ENCODE data around the gene FGD2. TPM values are rescaled to one million over a fixed set of nuclear protein-coding genes. Genes with fewer than 3 reads are reported as not detected.
"Not testable (repeated sequence)": the region's sequence is repeated elsewhere in the genome, so short reads cannot be mapped to it uniquely, and the experiment has no call there.

The FGD2 gene
- total RNA-seq, 2 experiments from 2014 or later, result 1.2 TPM

DNA sequence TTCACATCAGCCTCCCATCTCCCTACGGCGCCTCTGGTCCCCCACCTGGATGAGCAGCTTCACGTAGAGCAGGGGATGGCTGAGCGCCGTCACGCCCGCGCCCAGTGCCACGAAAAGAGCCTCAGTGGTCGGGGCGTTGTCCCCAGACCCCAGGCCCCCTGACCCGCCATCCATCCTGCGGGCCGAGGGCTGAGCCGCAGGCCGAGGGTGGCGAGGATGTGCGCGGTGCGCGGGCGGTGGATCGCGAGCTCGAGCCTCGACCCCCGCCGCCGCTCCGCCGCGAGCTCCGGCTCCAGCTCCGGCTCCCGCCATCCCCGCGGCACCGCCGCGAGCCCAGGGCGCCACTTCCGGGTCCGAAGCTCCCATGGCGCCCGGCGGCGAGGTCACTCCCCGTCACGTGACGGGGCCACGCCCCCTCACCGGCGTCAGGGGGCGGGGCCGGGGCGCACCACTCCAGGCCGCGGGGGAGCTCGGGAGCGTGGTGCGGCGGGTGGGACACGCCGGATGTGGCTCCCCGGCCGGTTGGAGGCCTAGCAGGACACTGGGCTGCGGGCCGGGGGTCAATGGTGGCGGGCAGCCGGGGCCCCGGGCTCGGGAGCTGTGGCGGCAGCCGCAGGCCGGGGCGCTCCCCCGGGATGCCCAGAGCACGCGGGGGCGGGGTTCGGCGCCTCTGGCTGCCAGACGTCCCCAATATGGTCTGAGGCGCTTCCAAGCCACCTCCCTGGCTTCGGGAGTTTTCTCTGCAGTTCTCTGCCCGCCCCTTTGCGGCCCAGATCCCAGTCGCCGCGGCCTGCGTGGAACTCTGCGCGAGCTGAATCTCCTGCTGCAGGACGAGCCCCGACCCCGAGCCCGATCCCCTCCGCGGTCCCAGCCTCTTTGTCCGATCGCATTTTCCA lies 19.4 kb upstream of the FGD2 start, which contains the start of gene MTCH1:
Gene MTCH1 (minus strand): TSS at position 389 of the 896 bp plus-strand sequence. CDS start 23 bp downstream, at position 366.
- Mint-ChIP-seq H3K27me3 (no peaks in the 10 kb centered on the region), H3K9me3 (no peaks in the 10 kb centered on the region), H3K36me3 (ENCODE audit: low read depth) (peaks cover 14% of the 10 kb centered on the region), H3K4me3 (peak within 1 kb of the TSS; percentile 99), H3K27ac (no peak within 1 kb of the TSS), H3K4me1 (ENCODE audit: low read depth) (peaks cover 23% of the 10 kb centered on the region)
- Histone ChIP-seq H3K4me1 (ENCODE audit: insufficient read depth, low read length) (peaks cover 49% of the 10 kb centered on the region), H3K4me3 (ENCODE audit: low read length) (peak within 1 kb of the TSS; percentile 90), H3K27ac (ENCODE audit: low read depth in 1 of 2, low read length in 2 of 2) (peak within 1 kb of the TSS; percentile 61 to 81), H3K9me3 (ENCODE audit: control insufficient read depth in 1 of 2, insufficient read depth in 1 of 2, low read length in 2 of 2) (no peaks in the 10 kb centered on the region), H3K36me3 (ENCODE audit: insufficient read depth, low read length) (peaks cover 4% of the 10 kb centered on the region), H3K27me3 (ENCODE audit: control insufficient read depth in 1 of 2, insufficient read depth in 2 of 2, low read length in 2 of 2) (no peaks in the 10 kb centered on the region)
- TF ChIP-seq, protein P1, sequence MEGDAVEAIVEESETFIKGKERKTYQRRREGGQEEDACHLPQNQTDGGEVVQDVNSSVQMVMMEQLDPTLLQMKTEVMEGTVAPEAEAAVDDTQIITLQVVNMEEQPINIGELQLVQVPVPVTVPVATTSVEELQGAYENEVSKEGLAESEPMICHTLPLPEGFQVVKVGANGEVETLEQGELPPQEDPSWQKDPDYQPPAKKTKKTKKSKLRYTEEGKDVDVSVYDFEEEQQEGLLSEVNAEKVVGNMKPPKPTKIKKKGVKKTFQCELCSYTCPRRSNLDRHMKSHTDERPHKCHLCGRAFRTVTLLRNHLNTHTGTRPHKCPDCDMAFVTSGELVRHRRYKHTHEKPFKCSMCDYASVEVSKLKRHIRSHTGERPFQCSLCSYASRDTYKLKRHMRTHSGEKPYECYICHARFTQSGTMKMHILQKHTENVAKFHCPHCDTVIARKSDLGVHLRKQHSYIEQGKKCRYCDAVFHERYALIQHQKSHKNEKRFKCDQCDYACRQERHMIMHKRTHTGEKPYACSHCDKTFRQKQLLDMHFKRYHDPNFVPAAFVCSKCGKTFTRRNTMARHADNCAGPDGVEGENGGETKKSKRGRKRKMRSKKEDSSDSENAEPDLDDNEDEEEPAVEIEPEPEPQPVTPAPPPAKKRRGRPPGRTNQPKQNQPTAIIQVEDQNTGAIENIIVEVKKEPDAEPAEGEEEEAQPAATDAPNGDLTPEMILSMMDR (IDR thresholded peaks at IDR 0.05), result no peak
- POLR2A ChIA-PET, result interaction anchor here (0.5 to 3.2 kb wide), 26 partner anchors 21 to 833 kb away, joined by 3 to 35 read pairs (median 6); partner anchors contain the start of genes C6orf89, PI16, PIM1 and PPIL1
- DNase-seq, result peak; percentile 73 to 96 (median 86)
- ATAC-seq (ENCODE audit: poor library complexity), result peak; percentile 85
- intact Hi-C loops (cut with DNase I, micrococcal nuclease), result loop anchor here (1.0 to 5.0 kb wide), 5 partner anchors 21 to 1064 kb away; partner anchors contain the start of genes C6orf89 (in 1 of the 2), PIM1 (in 1 of the 2) and SRPK1 (in 1 of the 2)
- CTCF ChIA-PET, result interaction anchor here (0.9 to 2.0 kb wide), 5 partner anchors 32 to 227 kb away, joined by 3 to 9 read pairs (median 3); partner anchors contain the start of genes C6orf89 and PPIL1

DNA sequence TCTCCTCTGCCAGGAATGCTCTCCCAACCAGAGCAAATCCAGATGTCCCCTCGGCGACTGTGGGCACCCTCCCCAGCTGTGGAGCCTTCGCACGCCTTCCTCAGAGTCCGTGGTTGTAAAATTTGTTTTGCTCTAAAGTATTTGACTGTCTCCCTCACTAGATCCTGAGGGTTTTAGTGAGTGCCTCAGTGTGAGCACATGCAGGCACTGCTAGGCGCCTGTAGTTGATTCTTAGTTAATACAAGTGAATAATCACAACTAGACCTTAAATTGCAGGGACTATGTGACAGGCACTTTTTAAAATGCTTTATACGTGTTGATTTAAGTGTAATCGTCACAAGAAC lies 18.8 kb upstream of the FGD2 start:
- H3K4me3 Mint-ChIP-seq, result peak overlapping the region; percentile 99
- ChIA-PET CTCF (interaction anchor here (1.0 to 2.0 kb wide), 4 partner anchors 31 to 227 kb away, joined by 3 to 9 read pairs (median 6); partner anchors contain the start of genes C6orf89 and PPIL1), POLR2A (interaction anchor here (0.5 to 3.2 kb wide), 19 partner anchors 20 to 832 kb away, joined by 3 to 35 read pairs (median 7); partner anchors contain the start of genes C6orf89, PI16, PIM1 and PPIL1)

DNA sequence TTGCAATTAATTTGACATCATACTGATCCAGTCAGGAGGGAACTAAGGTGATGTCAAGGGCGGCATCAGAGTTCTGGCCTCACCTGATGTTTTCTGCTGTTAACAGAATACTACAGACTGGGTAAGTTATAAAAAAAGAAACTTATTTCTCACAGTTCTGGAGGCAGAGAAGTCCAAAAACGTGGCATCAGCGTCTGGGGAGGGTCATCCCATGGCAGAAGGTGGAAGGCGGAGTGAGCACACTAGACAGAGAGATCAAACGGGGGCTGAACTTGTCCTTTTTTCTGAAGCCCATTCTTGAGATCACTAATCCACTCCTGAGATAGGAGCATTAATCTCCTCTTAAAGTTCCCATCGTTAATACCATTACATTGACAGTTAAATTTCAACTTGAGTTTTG lies 16.2 kb upstream of the FGD2 start:
- Histone ChIP-seq H3K4me3 (ENCODE audit: low read length) (no peak overlapping the region), H3K4me1 (ENCODE audit: insufficient read depth, low read length) (peaks cover 21% of the 10 kb centered on the region), H3K36me3 (ENCODE audit: insufficient read depth, low read length) (no peaks in the 10 kb centered on the region), H3K9me3 (ENCODE audit: control insufficient read depth in 1 of 2, insufficient read depth in 1 of 2, low read length in 2 of 2) (no peaks in the 10 kb centered on the region), H3K27me3 (ENCODE audit: control insufficient read depth in 1 of 2, insufficient read depth in 2 of 2, low read length in 2 of 2) (no peaks in the 10 kb centered on the region), H3K27ac (ENCODE audit: low read depth in 1 of 2, low read length in 2 of 2) (no peak overlapping the region)
- intact Hi-C loops (cut with DNase I, micrococcal nuclease), result loop anchor here in 1 of 2 experiments (5.0 kb wide), 1 partner anchor 1067 kb away; the partner anchor contains the start of gene SRPK1
- ChIA-PET POLR2A (no interaction called here), CTCF (interaction anchor here (1.5 kb wide), 1 partner anchor 29 kb away, joined by 7 read pairs; no protein-coding TSS in a partner anchor)
- TF ChIP-seq, protein P1 (IDR thresholded peaks at IDR 0.05), result no peak
- Mint-ChIP-seq H3K4me1 (ENCODE audit: low read depth) (peaks cover 11% of the 10 kb centered on the region), H3K27me3 (peaks cover 6% of the 10 kb centered on the region), H3K4me3 (no peak overlapping the region), H3K27ac (no peak overlapping the region), H3K36me3 (ENCODE audit: low read depth) (peaks cover 6% of the 10 kb centered on the region), H3K9me3 (no peaks in the 10 kb centered on the region)
- DNase-seq, result no peak
- ATAC-seq (ENCODE audit: poor library complexity), result no peak

More for the DNA sequence above, 18.8 kb upstream of the FGD2 start:
- intact Hi-C loops (cut with DNase I, micrococcal nuclease), result loop anchor here in 1 of 2 experiments (1.0 to 5.0 kb wide), 4 partner anchors 32 to 1064 kb away; partner anchors contain the start of genes C6orf89, PIM1 and SRPK1
- Histone ChIP-seq H3K9me3 (ENCODE audit: control insufficient read depth in 1 of 2, insufficient read depth in 1 of 2, low read length in 2 of 2) (no peaks in the 10 kb centered on the region), H3K4me3 (ENCODE audit: low read length) (peak overlapping the region; percentile 90), H3K36me3 (ENCODE audit: insufficient read depth, low read length) (peaks cover 4% of the 10 kb centered on the region), H3K27me3 (ENCODE audit: control insufficient read depth in 1 of 2, insufficient read depth in 2 of 2, low read length in 2 of 2) (no peaks in the 10 kb centered on the region), H3K4me1 (ENCODE audit: insufficient read depth, low read length) (peaks cover 44% of the 10 kb centered on the region), H3K27ac (ENCODE audit: low read depth in 1 of 2, low read length in 2 of 2) (peak overlapping the region; percentile 61 to 81)
- no peaks in the 10 kb centered on the region for H3K9me3 Mint-ChIP-seq
- H3K27ac Mint-ChIP-seq, result no peak overlapping the region
- peaks cover 17% of the 10 kb centered on the region for H3K4me1 Mint-ChIP-seq (ENCODE audit: low read depth)
- DNase-seq (peak in 1 of 14 experiments; percentile 20), ATAC-seq (ENCODE audit: poor library complexity) (peak; percentile 24)
- H3K27me3 Mint-ChIP-seq, result no peaks in the 10 kb centered on the region
- peaks cover 10% of the 10 kb centered on the region for H3K36me3 Mint-ChIP-seq (ENCODE audit: low read depth)
- TF ChIP-seq, protein P1 (IDR thresholded peaks at IDR 0.05), result no peak

DNA sequence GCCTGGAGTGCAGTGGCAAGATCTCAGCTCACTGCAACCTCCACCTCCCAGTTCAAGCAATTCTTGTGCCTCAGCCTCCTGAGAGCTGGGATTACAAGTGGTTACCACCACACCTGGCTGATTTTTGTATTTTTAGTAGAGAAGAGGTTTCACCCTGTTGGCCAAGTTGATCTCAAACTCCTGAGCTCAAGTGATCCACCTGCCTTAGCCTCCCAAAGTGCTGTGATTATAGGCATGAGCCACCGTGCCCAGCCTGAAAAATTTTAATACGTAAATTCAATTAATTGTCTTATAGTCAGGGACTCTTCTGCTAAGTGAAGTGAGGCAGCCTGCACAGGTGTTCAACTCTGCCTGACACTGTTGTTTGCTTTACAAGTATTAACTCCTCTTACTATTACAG lies 15.1 kb upstream of the FGD2 start:
- CTCF ChIA-PET, result interaction anchor here (0.6 kb wide), 1 partner anchor 131 kb away, joined by 3 read pairs; no protein-coding TSS in a partner anchor
- H3K27ac Mint-ChIP-seq; H3K4me1 ChIP-seq (ENCODE audit: insufficient read depth, low read length); H3K9me3 Mint-ChIP-seq; DNase-seq; H3K36me3 Mint-ChIP-seq (ENCODE audit: low read depth); H3K27me3 ChIP-seq (ENCODE audit: control insufficient read depth in 1 of 2, insufficient read depth in 2 of 2, low read length in 2 of 2); H3K4me3 Mint-ChIP-seq; H3K36me3 ChIP-seq (ENCODE audit: insufficient read depth, low read length); intact Hi-C loops (cut with DNase I, micrococcal nuclease); H3K4me3 ChIP-seq (ENCODE audit: low read length); H3K9me3 ChIP-seq (ENCODE audit: control insufficient read depth in 1 of 2, insufficient read depth in 1 of 2, low read length in 2 of 2); POLR2A ChIA-PET; ATAC-seq (ENCODE audit: poor library complexity); H3K27ac ChIP-seq (ENCODE audit: low read depth in 1 of 2, low read length in 2 of 2); H3K27me3 Mint-ChIP-seq: not testable (repeated sequence)
- H3K4me1 Mint-ChIP-seq (ENCODE audit: low read depth), result peaks cover 11% of the 10 kb centered on the region
